GM19455 (cell line): ENCODE data around the gene TET2.

ENCODE experiments used
- ATAC-seq: cut with Tn5 transposase; IDR thresholded peaks from one replicate; pipeline ENCODE4 v1.9.1; 2021; ENCODE audit not compliant: unreplicated experiment

The TET2 gene

GRCh38 chr4:105140684-105141490, 5.8 kb upstream of the TET2 start:
- no peak for ATAC-seq

GRCh38 chr4:105145156-105145902, 1.3 kb upstream of the TET2 start:
- ATAC-seq: peak; percentile 2

GRCh38 chr4:105145903-105146275, 787 bp upstream of the TET2 start:
- ATAC-seq: peak; percentile 29

- ATAC-seq: peak; percentile 10
Observed at GRCh38 chr4:105147016-105147552, 408 bp downstream of the TET2 start.

GRCh38 chr4:105147553-105148161, 981 bp downstream of the TET2 start:
- no peak for ATAC-seq

- ATAC-seq: no peak
Observed at GRCh38 chr4:105148356-105148755, 1.7 kb downstream of the TET2 start.

- ATAC-seq: no peak
Observed at GRCh38 chr4:105148776-105149175, 2.1 kb downstream of the TET2 start.

GRCh38 chr4:105149771-105150170, 3.1 kb downstream of the TET2 start:
- ATAC-seq: no peak

- ATAC-seq: no peak
Observed at GRCh38 chr4:105150503-105150902, 3.8 kb downstream of the TET2 start.

GRCh38 chr4:105153749-105154148, 7.1 kb downstream of the TET2 start:
- ATAC-seq: no peak

- ATAC-seq: no peak
Observed at GRCh38 chr4:105154576-105154975, 7.9 kb downstream of the TET2 start.

GRCh38 chr4:105155426-105155825, 8.8 kb downstream of the TET2 start:
- no peak for ATAC-seq

- ATAC-seq: no peak
Observed at GRCh38 chr4:105158837-105159236, 12.2 kb downstream of the TET2 start.

GRCh38 chr4:105162123-105162796, 15.6 kb downstream of the TET2 start:
- no peak for ATAC-seq

GRCh38 chr4:105164548-105164947, 17.9 kb downstream of the TET2 start:
- ATAC-seq: no peak

- no peak for ATAC-seq
Observed at GRCh38 chr4:105166066-105166465, 19.4 kb downstream of the TET2 start.

- ATAC-seq: no peak
Observed at GRCh38 chr4:105170711-105171110, 24.0 kb downstream of the TET2 start.

- no peak for ATAC-seq
Observed at GRCh38 chr4:105171912-105172311, 25.2 kb downstream of the TET2 start.

- ATAC-seq: no peak
Observed at GRCh38 chr4:105174098-105174497, 27.4 kb downstream of the TET2 start.

GRCh38 chr4:105179539-105180401, 33.1 kb downstream of the TET2 start:
- ATAC-seq: no peak
